HG03565 (cell line): ENCODE measurements around the gene SPDYE6.
A peak's percentile ranks its signal among the peaks of the same experiment; 100 is the strongest.
"Not testable (repeated sequence)": the region's sequence is repeated elsewhere in the genome, so short reads cannot be mapped to it uniquely, and the experiment has no call there.

Experiments
- ATAC-seq: cut with Tn5 transposase; IDR thresholded peaks from one replicate; pipeline ENCODE4 v1.9.1; 2021; ENCODE audit warnings: mild to moderate bottlenecking, moderate library complexity; ENCODE audit not compliant: unreplicated experiment

The SPDYE6 gene

GRCh38 chr7:102364394-102364886, 8.2 kb upstream of the SPDYE6 start:
- not testable (repeated sequence) for ATAC-seq

GRCh38 chr7:102363549-102364393, 7.5 kb upstream of the SPDYE6 start:
- peak; percentile 97 for ATAC-seq

- ATAC-seq: not testable (repeated sequence)
Observed at GRCh38 chr7:102346983-102347382, 9.3 kb downstream of the SPDYE6 start.

GRCh38 chr7:102340599-102341368, 15.5 kb downstream of the SPDYE6 start:
- ATAC-seq: not testable (repeated sequence)

GRCh38 chr7:102337420-102337819, 18.8 kb downstream of the SPDYE6 start:
- ATAC-seq: not testable (repeated sequence)

- not testable (repeated sequence) for ATAC-seq
Observed at GRCh38 chr7:102337002-102337401, 19.2 kb downstream of the SPDYE6 start.

- ATAC-seq: not testable (repeated sequence)
Observed at GRCh38 chr7:102335574-102335973, 20.7 kb downstream of the SPDYE6 start.

GRCh38 chr7:102330666-102331460, 25.4 kb downstream of the SPDYE6 start:
- not testable (repeated sequence) for ATAC-seq

GRCh38 chr7:102329366-102329765, 26.9 kb downstream of the SPDYE6 start:
- ATAC-seq: not testable (repeated sequence)

- ATAC-seq: not testable (repeated sequence)
Observed at GRCh38 chr7:102328863-102329262, 27.4 kb downstream of the SPDYE6 start.

- ATAC-seq: not testable (repeated sequence)
Observed at GRCh38 chr7:102327183-102327582, 29.1 kb downstream of the SPDYE6 start.

- no peak for ATAC-seq
Observed at GRCh38 chr7:102326157-102326889, 29.9 kb downstream of the SPDYE6 start.

- not testable (repeated sequence) for ATAC-seq
Observed at GRCh38 chr7:102325106-102325505, 31.1 kb downstream of the SPDYE6 start.

- no peak for ATAC-seq
Observed at GRCh38 chr7:102323914-102324195, 32.4 kb downstream of the SPDYE6 start.

- ATAC-seq: no peak
Observed at GRCh38 chr7:102322202-102322715, 34.0 kb downstream of the SPDYE6 start.

- no peak for ATAC-seq
Observed at GRCh38 chr7:102321351-102322201, 34.7 kb downstream of the SPDYE6 start.

GRCh38 chr7:102320601-102321350, 35.5 kb downstream of the SPDYE6 start:
- no peak for ATAC-seq

- no peak for ATAC-seq
Observed at GRCh38 chr7:102320181-102320580, 36.1 kb downstream of the SPDYE6 start.
